HG03066 (cell line): Measurements from ENCODE around the gene ZNF101.
"Not testable (repeated sequence)": the region's sequence is repeated elsewhere in the genome, so short reads cannot be mapped to it uniquely, and the experiment has no call there.

Source experiments
- ATAC-seq: cut with Tn5 transposase; IDR thresholded peaks from one replicate; pipeline ENCODE4 v1.9.1; 2021; ENCODE audit warnings: low read depth; ENCODE audit not compliant: unreplicated experiment

The ZNF101 gene

GRCh38 chr19:19659646-19660245 lies 8.9 kb upstream of the ZNF101 start:
- ATAC-seq = no peak

GRCh38 chr19:19661141-19661674 lies 7.4 kb upstream of the ZNF101 start:
- ATAC-seq = no peak

- peak; percentile 40 for ATAC-seq
These were observed 6.9 kb upstream of the ZNF101 start for GRCh38 chr19:19661675-19662251.

GRCh38 chr19:19662344-19662743 lies 6.3 kb upstream of the ZNF101 start:
- no peak for ATAC-seq

- ATAC-seq = no peak
These were observed 5.8 kb upstream of the ZNF101 start for GRCh38 chr19:19662871-19663255.

DNA sequence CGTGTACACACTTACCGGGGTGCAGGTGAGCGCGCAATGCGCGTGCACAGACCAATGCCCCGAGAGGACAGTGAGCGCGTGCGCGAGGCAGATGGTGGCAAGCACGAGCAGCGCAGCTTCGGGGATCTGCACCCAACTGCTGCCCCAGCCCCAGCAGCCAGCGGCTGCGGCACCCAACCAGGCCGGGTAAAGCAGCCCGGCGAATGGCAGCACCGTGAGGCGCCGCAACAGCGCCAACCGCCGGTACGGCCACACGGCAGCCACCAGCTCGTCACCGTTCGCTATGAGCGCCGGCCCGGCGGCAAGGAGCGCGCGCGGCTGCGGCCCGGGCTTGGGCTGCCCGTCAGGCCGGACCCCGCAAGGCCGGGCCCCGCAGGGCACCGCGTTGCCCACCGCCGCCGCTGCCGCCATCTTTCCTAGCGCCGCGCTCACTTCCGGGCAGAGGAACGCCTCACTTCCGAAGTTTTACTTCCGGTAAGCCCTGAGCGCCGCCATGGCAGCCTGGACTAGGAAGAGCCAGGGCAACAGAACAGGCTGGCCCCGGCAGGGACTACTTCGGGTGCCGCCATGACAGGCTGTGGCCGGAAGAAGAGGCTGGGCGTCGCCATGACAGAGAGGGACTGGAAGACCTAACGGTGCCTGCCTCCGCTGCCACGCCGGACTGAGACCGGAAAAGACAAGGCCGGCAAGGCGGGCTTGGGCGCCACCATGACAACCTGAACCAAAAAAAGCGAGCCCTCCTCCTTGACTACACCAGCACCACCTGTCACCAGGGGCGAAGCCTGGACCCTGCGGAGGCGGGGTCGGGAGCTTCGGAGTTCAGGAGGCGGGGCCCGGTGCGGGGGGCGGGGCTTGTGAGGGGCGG lies 5.2 kb upstream of the ZNF101 start, which contains the start of gene ATP13A1:
ATP13A1 (minus strand) TSS at position 421 of the 865 bp plus-strand sequence; CDS start at position 411, 10 bp downstream.
- peak; percentile 67 for ATAC-seq

GRCh38 chr19:19665420-19665948 lies 3.2 kb upstream of the ZNF101 start:
- not testable (repeated sequence) for ATAC-seq

DNA sequence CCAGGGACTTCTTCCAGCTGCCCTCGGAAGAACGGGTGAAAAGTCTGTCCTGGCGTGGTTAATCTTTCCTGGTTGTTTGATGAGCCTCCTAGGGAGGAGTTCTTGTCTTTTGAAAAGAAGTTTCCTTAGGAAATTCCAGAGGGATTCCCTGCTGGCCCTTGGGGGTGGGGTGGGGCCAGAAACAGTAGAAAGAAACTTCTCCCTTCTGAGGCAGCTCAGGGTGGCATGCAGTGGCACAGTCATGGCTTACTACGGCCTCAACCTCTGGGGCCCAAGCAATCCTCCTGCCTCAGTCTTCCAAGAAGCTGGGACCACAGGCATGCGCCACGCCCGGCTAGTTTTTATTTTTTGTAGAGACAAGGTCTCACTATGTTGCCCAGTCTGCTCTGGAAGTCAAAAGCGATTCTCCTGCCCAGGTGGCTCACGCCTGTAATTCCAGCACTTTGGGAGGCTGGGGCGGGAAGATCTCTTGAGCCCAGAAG lies 1.5 kb downstream of the ZNF101 start:
- ATAC-seq = no peak

- ATAC-seq = no peak
These were observed 4.2 kb downstream of the ZNF101 start for GRCh38 chr19:19672816-19673215.

GRCh38 chr19:19674315-19674714 lies 5.7 kb downstream of the ZNF101 start:
- ATAC-seq = no peak

GRCh38 chr19:19677579-19677978 lies 8.9 kb downstream of the ZNF101 start:
- ATAC-seq = no peak

- no peak for ATAC-seq
These were observed 10.8 kb downstream of the ZNF101 start for GRCh38 chr19:19679176-19680073.

DNA sequence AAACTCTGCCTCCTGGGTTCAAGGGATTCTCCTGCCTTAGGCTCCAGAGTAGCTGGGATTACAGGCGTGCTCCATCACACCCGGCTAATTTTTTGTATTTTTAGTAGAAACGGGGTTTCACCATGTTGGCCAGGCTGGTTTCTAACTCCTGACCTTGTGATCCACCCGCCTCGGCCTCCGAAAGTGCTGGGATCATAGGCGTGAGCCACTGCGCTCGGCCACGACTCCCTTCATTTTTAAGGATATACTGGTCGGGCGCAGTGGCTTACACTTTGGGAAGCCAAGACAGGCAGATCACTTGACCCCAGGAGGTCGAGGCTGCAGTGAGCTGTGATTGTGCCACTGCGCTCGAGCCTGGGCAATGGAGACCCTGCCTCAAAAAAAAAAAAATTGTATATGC lies 17.5 kb downstream of the ZNF101 start:
- not testable (repeated sequence) for ATAC-seq

- ATAC-seq = no peak
These were observed 17.9 kb downstream of the ZNF101 start for GRCh38 chr19:19686580-19686979.

- ATAC-seq = no peak
These were observed 18.5 kb downstream of the ZNF101 start for GRCh38 chr19:19687090-19687489.

DNA sequence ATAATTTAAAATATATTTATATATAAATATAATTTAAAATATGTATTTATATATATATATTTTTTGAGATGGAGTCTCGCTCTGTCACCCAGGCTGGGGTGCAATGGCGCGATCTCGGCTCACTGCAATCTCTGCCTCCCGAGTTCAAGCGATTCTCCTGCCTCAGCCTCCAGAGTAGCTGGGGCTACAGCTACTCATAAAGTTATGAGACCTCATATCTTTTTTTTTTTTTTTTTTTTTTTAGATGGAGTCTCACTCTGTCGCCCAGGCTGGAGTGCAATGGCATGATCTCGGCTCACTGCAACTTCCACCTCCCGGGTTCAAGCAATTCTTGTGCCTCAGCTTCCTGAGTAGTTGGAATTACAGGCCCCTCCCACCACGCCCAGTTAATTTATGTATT lies 20.4 kb downstream of the ZNF101 start:
- ATAC-seq = not testable (repeated sequence)

DNA sequence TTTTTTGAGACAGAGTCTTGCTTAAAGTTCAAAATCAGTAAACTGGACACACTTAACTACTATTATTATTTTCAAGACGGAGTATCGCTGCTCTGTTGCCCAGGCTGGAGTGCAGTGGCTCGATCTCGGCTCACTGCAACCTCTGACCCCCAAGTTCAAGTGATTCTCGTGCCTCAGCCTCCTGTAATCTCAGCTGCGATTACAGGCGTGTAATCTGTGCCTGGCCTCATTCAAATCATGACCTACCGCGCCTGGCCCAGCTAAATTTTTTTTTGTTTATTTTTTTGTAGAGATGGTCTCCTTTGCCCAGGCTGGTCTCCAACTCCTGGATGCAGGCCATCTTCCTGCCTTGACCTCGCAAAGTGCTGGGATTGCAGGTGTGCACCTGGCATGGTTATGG lies 23.0 kb downstream of the ZNF101 start:
- no peak for ATAC-seq

DNA sequence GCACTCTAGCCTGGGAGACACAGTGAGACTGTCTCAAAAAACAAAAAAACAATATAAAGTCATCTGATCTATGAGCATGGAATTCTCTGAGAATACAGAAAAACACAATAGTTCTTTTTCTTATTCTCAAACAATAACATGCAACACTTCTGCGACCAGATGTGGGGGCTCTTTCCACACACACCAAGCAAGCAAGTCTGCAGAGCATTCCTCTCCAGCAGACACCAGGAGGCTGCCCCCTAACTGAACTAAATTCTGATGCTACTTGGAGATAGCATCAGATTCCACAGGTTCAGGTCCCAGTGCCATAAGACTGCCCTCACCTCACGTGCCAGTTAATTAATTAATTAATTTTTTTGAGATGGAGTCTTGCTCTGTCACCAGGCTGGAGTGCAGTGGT lies 27.7 kb downstream of the ZNF101 start:
- ATAC-seq = no peak

- ATAC-seq = no peak
These were observed 28.9 kb downstream of the ZNF101 start for GRCh38 chr19:19697589-19697988.

DNA sequence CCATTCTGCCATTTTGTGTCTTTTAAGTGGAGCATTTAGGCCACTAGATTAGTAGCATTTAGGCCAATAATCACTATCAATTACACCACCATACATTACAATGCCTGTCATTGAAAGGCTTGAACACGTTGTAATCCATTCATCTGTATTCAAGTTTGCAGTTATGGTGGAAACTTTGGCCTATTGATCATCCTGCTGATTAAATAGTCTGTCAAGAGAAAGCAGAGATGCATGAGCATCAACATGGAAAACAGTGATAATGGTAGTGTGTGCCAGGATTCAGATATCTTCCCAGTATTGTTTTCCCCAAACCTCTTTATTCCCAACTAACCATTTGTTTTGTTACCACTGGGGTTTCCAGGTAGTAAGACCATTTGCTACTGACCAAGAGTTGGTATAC lies 31.9 kb downstream of the ZNF101 start:
- not testable (repeated sequence) for ATAC-seq
